ENCODE results near the gene TRIM66. TPM values are rescaled to one million over a fixed set of nuclear protein-coding genes. Genes with fewer than 3 reads are reported as not detected.

The TRIM66 gene
- total RNA-seq, 1 donor from 2014 or later, result 59.5 TPM

DNA sequence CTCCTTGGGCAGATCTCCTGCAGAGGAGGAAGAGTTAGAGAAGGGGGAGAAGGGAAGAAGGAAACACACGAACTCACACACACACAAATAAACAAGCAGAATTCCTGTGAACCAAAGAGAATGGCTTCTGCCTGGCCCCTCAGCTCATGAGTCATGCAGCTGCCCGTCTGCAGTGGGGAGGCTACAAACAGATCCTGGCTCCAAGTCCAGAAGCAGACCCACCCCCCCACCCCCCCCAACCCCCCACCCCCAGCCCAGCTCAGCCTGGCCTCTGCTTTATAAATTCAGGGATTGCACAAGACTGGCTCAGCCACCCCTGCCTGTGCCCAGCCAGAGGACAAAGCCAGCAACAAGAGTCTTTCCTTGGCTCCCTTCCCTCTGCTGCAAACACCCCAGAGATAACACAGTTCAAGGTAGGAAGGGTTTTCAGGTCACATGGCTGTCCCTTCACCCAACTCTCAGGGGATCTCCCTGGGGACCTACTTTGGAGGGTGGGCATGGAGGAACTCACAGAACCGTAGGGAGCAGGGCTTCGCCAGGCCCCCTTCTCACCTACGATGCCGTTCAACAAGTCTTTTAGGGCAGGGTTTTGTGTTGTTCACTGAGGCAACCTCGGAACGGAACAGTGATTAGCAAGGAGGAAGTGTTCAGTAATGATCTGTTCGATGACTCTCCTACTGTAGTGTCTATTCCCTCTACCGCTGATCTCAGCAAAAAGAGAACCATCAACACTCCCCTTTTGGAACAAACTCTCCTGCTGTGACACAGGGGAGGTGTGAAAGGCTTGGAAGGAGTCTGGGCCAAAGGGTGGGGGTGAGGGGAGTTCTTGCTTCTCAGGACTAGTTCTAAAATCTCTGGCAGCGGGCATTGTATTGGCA, 35.6 kb upstream of the TRIM66 start:
- H3K36me3 Mint-ChIP-seq (ENCODE audit: unreplicated experiment), result no peaks in the 10 kb centered on the region
- peaks cover 10% of the 10 kb centered on the region for H3K4me1 Mint-ChIP-seq (ENCODE audit: low read depth, unreplicated experiment)
- TF ChIP-seq, protein P1, sequence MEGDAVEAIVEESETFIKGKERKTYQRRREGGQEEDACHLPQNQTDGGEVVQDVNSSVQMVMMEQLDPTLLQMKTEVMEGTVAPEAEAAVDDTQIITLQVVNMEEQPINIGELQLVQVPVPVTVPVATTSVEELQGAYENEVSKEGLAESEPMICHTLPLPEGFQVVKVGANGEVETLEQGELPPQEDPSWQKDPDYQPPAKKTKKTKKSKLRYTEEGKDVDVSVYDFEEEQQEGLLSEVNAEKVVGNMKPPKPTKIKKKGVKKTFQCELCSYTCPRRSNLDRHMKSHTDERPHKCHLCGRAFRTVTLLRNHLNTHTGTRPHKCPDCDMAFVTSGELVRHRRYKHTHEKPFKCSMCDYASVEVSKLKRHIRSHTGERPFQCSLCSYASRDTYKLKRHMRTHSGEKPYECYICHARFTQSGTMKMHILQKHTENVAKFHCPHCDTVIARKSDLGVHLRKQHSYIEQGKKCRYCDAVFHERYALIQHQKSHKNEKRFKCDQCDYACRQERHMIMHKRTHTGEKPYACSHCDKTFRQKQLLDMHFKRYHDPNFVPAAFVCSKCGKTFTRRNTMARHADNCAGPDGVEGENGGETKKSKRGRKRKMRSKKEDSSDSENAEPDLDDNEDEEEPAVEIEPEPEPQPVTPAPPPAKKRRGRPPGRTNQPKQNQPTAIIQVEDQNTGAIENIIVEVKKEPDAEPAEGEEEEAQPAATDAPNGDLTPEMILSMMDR (IDR thresholded peaks at IDR 0.05; ENCODE audit: partially characterized antibody, unreplicated experiment), result no peak
- H3K27me3 Mint-ChIP-seq (ENCODE audit: unreplicated experiment), result peaks cover 11% of the 10 kb centered on the region
- no peak overlapping the region for H3K27ac Mint-ChIP-seq (ENCODE audit: unreplicated experiment)
- no peaks in the 10 kb centered on the region for H3K9me3 Mint-ChIP-seq (ENCODE audit: unreplicated experiment)
- no peak for DNase-seq
- no peak overlapping the region for H3K4me3 Mint-ChIP-seq (ENCODE audit: unreplicated experiment)

GRCh38 chr11:8717544-8717875, 35.0 kb upstream of the TRIM66 start:
- TF ChIP-seq, protein P1 (IDR thresholded peaks at IDR 0.05; ENCODE audit: partially characterized antibody, unreplicated experiment), result no peak
- peaks cover 10% of the 10 kb centered on the region for H3K4me1 Mint-ChIP-seq (ENCODE audit: low read depth, unreplicated experiment)
- no peaks in the 10 kb centered on the region for H3K36me3 Mint-ChIP-seq (ENCODE audit: unreplicated experiment)
- H3K9me3 Mint-ChIP-seq (ENCODE audit: unreplicated experiment), result no peaks in the 10 kb centered on the region
- no peak for DNase-seq
- H3K4me3 Mint-ChIP-seq (ENCODE audit: unreplicated experiment), result no peak overlapping the region
- H3K27me3 Mint-ChIP-seq (ENCODE audit: unreplicated experiment), result peaks cover 11% of the 10 kb centered on the region
- no peak overlapping the region for H3K27ac Mint-ChIP-seq (ENCODE audit: unreplicated experiment)

DNA sequence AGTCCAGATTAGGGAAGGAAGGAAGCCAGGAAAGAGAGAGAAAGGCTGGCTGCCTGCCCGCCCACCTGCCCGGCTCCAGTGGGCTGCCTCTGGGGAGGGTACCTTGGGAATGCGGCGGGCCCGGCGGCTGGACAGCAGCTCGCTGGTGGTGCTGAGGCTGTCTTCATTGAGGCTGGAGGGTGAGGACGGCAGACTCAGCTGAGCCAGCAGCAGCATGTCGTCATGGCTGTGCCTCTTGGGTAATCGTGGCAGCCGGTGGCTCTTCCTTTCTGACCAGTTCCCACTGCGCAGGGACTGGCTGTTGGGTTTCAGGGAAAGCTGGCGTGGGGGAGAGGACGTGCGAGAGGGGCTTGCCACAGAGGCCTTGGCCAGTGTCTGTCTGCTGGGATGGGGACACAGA, 33.0 kb upstream of the TRIM66 start:
- H3K4me3 Mint-ChIP-seq (ENCODE audit: unreplicated experiment), result no peak overlapping the region
- TF ChIP-seq, protein P1 (IDR thresholded peaks at IDR 0.05; ENCODE audit: partially characterized antibody, unreplicated experiment), result no peak
- peaks cover 3% of the 10 kb centered on the region for H3K4me1 Mint-ChIP-seq (ENCODE audit: low read depth, unreplicated experiment)
- DNase-seq, result no peak
- no peak overlapping the region for H3K27ac Mint-ChIP-seq (ENCODE audit: unreplicated experiment)
- peaks cover 5% of the 10 kb centered on the region for H3K27me3 Mint-ChIP-seq (ENCODE audit: unreplicated experiment)
- H3K9me3 Mint-ChIP-seq (ENCODE audit: unreplicated experiment), result no peaks in the 10 kb centered on the region
- H3K36me3 Mint-ChIP-seq (ENCODE audit: unreplicated experiment), result no peaks in the 10 kb centered on the region

GRCh38 chr11:8714622-8715225, 32.3 kb upstream of the TRIM66 start:
- Mint-ChIP-seq H3K4me3 (ENCODE audit: unreplicated experiment) (no peak overlapping the region), H3K9me3 (ENCODE audit: unreplicated experiment) (no peaks in the 10 kb centered on the region), H3K27me3 (ENCODE audit: unreplicated experiment) (peaks cover 4% of the 10 kb centered on the region), H3K27ac (ENCODE audit: unreplicated experiment) (no peak overlapping the region), H3K36me3 (ENCODE audit: unreplicated experiment) (no peaks in the 10 kb centered on the region), H3K4me1 (ENCODE audit: low read depth, unreplicated experiment) (peaks cover 2% of the 10 kb centered on the region)
- DNase-seq, result no peak
- TF ChIP-seq, protein P1 (IDR thresholded peaks at IDR 0.05; ENCODE audit: partially characterized antibody, unreplicated experiment), result no peak
